Stimulated activated naive CD8-positive, alpha-beta T cell treated with anti-CD3 and anti-CD28 coated beads, Interleukin-15, Interleukin-2, amounts not matched to agents 100 ng/mL and 50 ng/mL, for 24 hours (primary cell): ENCODE results near the gene ISYNA1.
"Not testable (repeated sequence)": the region's sequence is repeated elsewhere in the genome, so short reads cannot be mapped to it uniquely, and the experiment has no call there.

Experiments
- H3K27ac Mint-ChIP-seq: one replicate; pipeline ENCODE4 v1.8.0; 2021; ENCODE audit warnings: mild to moderate bottlenecking, mixed read lengths
- H3K27me3 Mint-ChIP-seq: one replicate; pipeline ENCODE4 v1.8.0; 2021; ENCODE audit warnings: mixed read lengths
- H3K36me3 Mint-ChIP-seq: one replicate; pipeline ENCODE4 v1.8.0; 2021; ENCODE audit warnings: low read depth, mixed read lengths
- H3K4me1 Mint-ChIP-seq: one replicate; pipeline ENCODE4 v1.8.0; 2021; ENCODE audit warnings: low read depth, mixed read lengths
- H3K4me3 Mint-ChIP-seq: one replicate; pipeline ENCODE4 v1.8.0; 2021; ENCODE audit warnings: mild to moderate bottlenecking, mixed read lengths
- H3K9me3 Mint-ChIP-seq: one replicate; pipeline ENCODE4 v1.8.0; 2021; ENCODE audit warnings: mixed read lengths

Gene ISYNA1

DNA sequence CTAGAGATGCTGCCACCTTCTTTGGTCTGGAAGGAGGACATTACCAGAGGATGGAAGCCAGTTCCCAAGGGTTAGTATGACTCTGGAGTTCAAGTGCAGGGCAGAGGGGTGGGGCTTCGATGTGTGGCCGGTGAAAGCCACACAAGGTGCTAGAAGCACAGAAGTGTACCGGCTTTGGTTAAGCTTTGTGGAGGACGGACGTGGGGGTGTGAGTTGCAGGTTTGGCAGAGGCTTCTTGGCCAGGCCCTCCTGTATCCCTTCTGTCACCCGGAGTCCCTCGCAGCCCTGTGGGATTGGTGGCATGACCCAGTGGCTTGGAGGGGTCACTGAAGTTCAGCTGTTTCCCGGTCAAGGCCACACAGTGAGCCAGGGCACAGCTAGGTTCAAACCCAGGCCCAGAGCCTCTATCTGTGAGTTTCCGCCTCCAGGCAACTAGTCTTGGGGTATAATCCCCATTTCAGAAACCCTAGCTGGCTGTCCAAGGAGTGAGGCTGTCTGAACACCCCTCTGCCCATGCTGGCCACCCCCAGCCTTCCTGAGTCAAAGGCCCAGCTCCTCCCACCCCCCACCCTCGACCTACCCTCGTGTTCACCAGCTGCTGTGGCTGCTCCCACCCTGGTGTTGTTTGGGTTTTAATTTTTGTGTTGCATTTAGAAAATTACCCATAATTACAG is 23.3 kb downstream of the ISYNA1 start:
- Mint-ChIP-seq H3K27me3 (peaks cover 23% of the 10 kb centered on the region), H3K36me3 (no peaks in the 10 kb centered on the region), H3K9me3 (no peaks in the 10 kb centered on the region), H3K27ac (no peak overlapping the region), H3K4me3 (no peak overlapping the region), H3K4me1 (peaks cover 52% of the 10 kb centered on the region)

DNA sequence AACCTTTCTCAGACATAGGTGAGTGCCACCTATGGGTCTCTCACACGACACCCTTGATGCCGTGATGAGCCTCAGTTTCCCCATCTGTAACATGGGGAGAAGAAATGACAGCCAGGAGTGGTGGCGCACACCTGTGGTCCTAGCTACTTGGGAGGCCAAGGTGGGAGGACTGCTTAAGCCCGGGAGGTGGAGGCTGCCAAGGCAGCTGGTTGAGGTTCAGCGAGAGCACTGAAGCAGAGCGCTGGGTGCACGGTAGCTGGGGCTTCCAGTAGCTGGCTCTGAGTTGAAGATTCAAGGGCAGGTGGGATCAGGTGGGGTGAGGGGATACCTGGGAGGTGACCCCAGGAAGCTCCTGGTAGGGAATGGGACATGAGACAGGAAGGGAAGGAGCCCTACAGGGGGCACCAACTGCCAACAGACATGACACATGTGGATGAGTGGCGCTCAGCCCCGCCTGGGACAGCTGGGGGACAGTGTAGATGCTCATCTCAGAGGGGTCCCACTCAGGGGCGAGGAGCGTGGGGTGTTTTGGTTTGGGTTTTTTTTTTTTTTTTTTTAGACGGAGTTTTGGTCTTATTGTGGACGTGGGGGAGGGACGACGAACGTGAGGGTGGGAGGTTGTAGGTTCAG is 25.2 kb downstream of the ISYNA1 start:
- Mint-ChIP-seq H3K27me3 (peaks cover 14% of the 10 kb centered on the region), H3K4me1 (peaks cover 39% of the 10 kb centered on the region), H3K4me3 (no peak overlapping the region), H3K27ac (no peak overlapping the region), H3K36me3 (no peaks in the 10 kb centered on the region), H3K9me3 (no peaks in the 10 kb centered on the region)

DNA sequence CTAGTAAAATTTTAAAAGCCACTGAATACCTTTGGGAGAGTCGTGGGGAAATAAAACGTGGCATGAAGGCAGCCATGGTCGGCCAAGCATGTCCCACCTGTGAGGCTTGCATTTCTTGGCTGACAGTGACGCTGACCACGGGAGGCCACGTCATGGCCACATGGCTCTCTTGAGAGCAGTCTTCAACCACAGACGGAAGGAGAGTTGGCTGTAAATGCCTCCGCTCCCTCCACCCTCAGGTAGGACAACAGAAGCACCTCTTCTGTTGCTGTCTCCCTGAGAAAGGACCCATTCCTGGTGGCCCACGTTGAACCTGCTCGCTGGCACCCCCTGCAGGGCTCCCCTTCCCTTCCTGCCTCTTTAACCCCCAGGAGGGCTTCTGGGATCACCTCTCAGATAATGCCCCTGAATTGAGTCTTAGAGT is 29.9 kb downstream of the ISYNA1 start:
- Mint-ChIP-seq H3K9me3 (no peaks in the 10 kb centered on the region), H3K4me3 (no peak overlapping the region), H3K4me1 (peaks cover 3% of the 10 kb centered on the region), H3K27me3 (peaks cover 8% of the 10 kb centered on the region), H3K27ac (no peak overlapping the region), H3K36me3 (no peaks in the 10 kb centered on the region)

DNA sequence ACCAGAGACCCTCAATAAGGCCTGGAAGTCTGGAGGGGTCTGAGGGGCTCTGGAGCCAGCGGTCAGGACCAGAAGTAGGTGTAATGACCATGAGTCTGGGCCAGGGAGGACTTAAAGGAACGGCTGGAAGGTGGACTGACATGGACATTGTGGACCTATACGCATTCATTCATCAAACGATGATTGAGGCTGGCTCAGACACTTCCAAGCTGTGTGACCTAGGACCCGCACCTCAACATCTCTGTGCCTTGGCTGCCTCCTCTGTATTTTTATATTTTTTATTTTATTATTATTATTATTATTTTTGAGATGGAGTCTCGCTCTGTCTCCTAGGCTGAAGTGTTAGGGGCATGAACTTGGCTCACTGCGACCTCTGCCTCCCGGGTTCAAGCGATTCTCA is 31.2 kb downstream of the ISYNA1 start:
- peaks cover 3% of the 10 kb centered on the region for H3K27me3 Mint-ChIP-seq
- no peak overlapping the region for H3K4me3 Mint-ChIP-seq
- no peak overlapping the region for H3K27ac Mint-ChIP-seq
- H3K36me3 Mint-ChIP-seq = no peaks in the 10 kb centered on the region
- peaks cover 5% of the 10 kb centered on the region for H3K4me1 Mint-ChIP-seq
- no peaks in the 10 kb centered on the region for H3K9me3 Mint-ChIP-seq

- not testable (repeated sequence) for H3K9me3 Mint-ChIP-seq, H3K4me1 Mint-ChIP-seq, H3K27me3 Mint-ChIP-seq, H3K27ac Mint-ChIP-seq, H3K36me3 Mint-ChIP-seq, H3K4me3 Mint-ChIP-seq
Measured at GRCh38 chr19:18405754-18406153, 32.2 kb downstream of the ISYNA1 start.

DNA sequence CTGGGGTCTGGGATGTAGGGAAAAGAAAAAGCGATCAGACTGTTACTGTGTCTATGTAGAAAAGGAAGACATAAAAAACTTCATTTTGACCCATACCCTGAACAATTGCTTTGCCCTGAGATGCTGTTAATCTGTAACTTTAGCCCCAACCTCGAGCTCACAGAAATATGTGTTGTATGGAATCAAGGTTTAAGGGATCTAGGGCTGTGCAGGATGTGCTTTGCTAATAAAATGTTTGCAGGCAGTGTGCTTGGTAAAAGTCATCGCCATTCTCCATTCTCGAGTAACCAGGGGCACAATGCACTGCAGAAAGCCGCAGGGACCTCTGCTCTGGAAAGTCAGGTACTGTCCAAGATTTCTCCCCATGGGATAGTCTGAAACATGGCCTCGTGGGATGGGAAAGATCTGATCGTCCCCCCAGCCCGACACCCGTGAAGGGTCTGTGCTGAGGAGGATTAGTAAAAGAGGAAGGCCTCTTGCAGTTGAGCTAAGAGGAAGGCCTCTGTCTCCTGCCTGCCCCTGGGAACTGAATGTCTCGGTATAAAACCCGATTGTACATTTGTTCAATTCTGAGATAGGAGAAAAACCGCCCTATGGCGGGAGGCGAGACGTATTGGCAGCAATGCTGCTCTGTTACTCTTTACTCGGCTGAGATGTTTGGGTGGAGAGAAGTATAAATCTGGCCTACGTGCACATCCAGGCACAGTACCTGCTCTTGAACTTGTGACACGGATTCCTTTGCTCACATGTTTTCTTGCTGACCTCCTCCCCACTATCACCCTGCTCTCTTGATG is 35.3 kb downstream of the ISYNA1 start:
- not testable (repeated sequence) for H3K9me3 Mint-ChIP-seq, H3K27ac Mint-ChIP-seq, H3K4me1 Mint-ChIP-seq, H3K36me3 Mint-ChIP-seq, H3K4me3 Mint-ChIP-seq, H3K27me3 Mint-ChIP-seq

DNA sequence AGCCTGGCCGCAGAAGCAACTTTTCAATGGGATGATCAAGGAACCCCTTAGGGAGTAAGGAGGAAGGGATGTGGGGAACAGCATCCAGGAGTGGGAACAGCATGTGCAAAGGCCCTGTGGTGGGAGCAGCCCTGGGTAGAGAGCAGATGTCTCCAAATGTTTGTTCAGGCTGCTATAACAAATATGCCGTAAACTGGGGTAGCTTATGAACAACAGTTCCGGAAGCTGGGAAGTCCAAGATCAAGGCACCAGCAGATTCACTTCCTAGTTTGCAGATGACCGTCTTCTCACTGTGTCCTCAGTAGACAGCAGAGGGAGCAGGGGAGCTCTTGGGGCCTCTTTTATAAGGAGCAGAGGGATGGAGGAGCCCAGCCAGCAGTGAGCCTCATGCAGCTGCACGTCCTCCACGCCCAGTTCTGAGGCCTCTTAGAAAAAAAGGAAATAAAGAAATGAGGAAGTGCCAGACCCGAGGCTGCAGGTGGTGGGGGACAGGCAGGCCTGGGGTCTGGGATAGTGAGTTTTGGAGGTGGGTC is 36.3 kb downstream of the ISYNA1 start:
- peaks cover 10% of the 10 kb centered on the region for H3K4me1 Mint-ChIP-seq
- H3K27me3 Mint-ChIP-seq = peaks cover 10% of the 10 kb centered on the region
- H3K4me3 Mint-ChIP-seq = no peak overlapping the region
- no peaks in the 10 kb centered on the region for H3K36me3 Mint-ChIP-seq
- H3K27ac Mint-ChIP-seq = no peak overlapping the region
- no peaks in the 10 kb centered on the region for H3K9me3 Mint-ChIP-seq

GRCh38 chr19:18399008-18399407 is 38.9 kb downstream of the ISYNA1 start:
- peaks cover 10% of the 10 kb centered on the region for H3K27me3 Mint-ChIP-seq
- no peaks in the 10 kb centered on the region for H3K36me3 Mint-ChIP-seq
- no peak overlapping the region for H3K27ac Mint-ChIP-seq
- H3K9me3 Mint-ChIP-seq = no peaks in the 10 kb centered on the region
- H3K4me3 Mint-ChIP-seq = no peak overlapping the region
- H3K4me1 Mint-ChIP-seq = peaks cover 10% of the 10 kb centered on the region

GRCh38 chr19:18397242-18398202 is 40.4 kb downstream of the ISYNA1 start, which contains the start of gene LRRC25:
LRRC25 (minus strand) TSS chr19:18397622; CDS start chr19:18396963, 659 bp downstream.
- peaks cover 10% of the 10 kb centered on the region for H3K27me3 Mint-ChIP-seq
- H3K27ac Mint-ChIP-seq = no peak within 1 kb of the TSS
- no peak within 1 kb of the TSS for H3K4me3 Mint-ChIP-seq
- no peaks in the 10 kb centered on the region for H3K9me3 Mint-ChIP-seq
- H3K4me1 Mint-ChIP-seq = peaks cover 10% of the 10 kb centered on the region
- H3K36me3 Mint-ChIP-seq = no peaks in the 10 kb centered on the region

DNA sequence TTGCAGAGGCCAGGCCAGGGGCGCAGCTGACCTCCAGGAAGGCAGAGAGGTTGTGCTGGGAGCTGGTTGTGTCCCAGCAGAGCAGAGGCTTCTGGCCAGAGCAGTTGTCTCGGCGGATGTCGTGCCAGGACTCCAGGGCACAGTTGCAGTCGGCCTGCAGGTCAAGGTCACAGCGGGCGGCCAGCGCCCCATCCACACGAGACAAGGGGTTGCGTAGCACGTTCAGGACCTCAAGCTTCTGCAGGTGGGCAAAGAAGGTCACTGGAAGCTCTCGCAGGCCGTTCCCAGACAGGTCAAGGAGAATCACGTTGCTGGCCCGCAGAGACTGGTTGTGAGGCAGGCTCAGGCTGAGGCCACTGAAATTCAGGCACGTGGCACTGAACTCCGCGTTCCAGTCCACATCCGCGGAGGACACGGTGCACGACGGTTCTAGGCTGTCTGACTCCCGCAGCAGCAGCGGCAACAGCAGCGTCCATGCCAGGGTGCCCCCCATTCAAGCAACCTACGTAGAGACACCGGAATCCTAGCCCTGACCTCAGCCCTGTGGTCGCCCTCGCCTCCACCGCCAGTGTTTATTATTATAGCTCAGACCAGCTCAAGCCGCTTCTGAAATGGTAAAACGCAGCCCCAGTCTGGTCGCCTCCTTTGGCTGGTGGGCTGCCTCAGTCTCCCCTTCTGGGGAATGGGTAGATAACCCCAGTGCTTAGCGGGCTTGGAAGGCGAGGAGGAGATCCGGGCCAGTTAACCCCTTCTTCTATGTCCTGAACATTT is 41.3 kb downstream of the ISYNA1 start:
- no peak overlapping the region for H3K4me3 Mint-ChIP-seq
- H3K4me1 Mint-ChIP-seq = peaks cover 7% of the 10 kb centered on the region
- H3K9me3 Mint-ChIP-seq = no peaks in the 10 kb centered on the region
- H3K36me3 Mint-ChIP-seq = no peaks in the 10 kb centered on the region
- no peak overlapping the region for H3K27ac Mint-ChIP-seq
- peaks cover 10% of the 10 kb centered on the region for H3K27me3 Mint-ChIP-seq

GRCh38 chr19:18393836-18394235 is 44.1 kb downstream of the ISYNA1 start:
- Mint-ChIP-seq H3K4me3 (no peak overlapping the region), H3K27ac (no peak overlapping the region), H3K27me3 (peaks cover 27% of the 10 kb centered on the region), H3K4me1 (peaks cover 4% of the 10 kb centered on the region), H3K36me3 (no peaks in the 10 kb centered on the region), H3K9me3 (no peaks in the 10 kb centered on the region)

DNA sequence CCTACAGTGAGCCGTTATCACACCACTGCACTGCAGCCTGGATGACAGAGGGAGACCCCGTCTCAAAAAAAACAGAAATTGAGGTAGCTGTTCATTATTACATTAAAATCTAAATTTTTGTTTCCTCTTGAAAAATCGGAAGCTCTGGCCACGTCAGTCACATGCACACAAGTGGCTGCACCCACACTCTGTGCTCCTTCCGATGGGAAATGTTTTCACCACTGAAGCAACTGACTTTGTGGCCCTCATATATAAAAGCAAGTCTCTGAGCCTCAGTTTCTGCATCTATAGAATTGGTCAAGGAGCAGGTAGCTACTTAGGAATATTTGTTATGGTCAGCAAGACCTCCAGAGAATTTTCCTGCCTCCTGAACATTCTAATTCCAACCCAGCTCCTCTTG is 45.0 kb downstream of the ISYNA1 start:
- peaks cover 7% of the 10 kb centered on the region for H3K4me1 Mint-ChIP-seq
- H3K27ac Mint-ChIP-seq = no peak overlapping the region
- H3K27me3 Mint-ChIP-seq = peaks cover 24% of the 10 kb centered on the region
- H3K9me3 Mint-ChIP-seq = no peaks in the 10 kb centered on the region
- no peak overlapping the region for H3K4me3 Mint-ChIP-seq
- no peaks in the 10 kb centered on the region for H3K36me3 Mint-ChIP-seq

- no peak overlapping the region for H3K27ac Mint-ChIP-seq
- H3K9me3 Mint-ChIP-seq = no peaks in the 10 kb centered on the region
- no peak overlapping the region for H3K4me3 Mint-ChIP-seq
- H3K4me1 Mint-ChIP-seq = peaks cover 9% of the 10 kb centered on the region
- H3K36me3 Mint-ChIP-seq = no peaks in the 10 kb centered on the region
- H3K27me3 Mint-ChIP-seq = peaks cover 26% of the 10 kb centered on the region
Measured at GRCh38 chr19:18392417-18392816, 45.5 kb downstream of the ISYNA1 start.
